Neuronal stem cell (in vitro differentiated cells): ENCODE measurements around the gene E2F3.

Experiments used
- DNase-seq: peaks from one replicate; pipeline ENCODE4 v3.0.0-alpha.2; 2013; ENCODE audit warnings: low spot score
- H2AFZ ChIP-seq: one replicate; pipeline ENCODE4 v1.6.1; 2013; ENCODE audit warnings: mild to moderate bottlenecking, low read length, inconsistent platforms
- H2AK5ac ChIP-seq: 2 replicates; pipeline ENCODE4 v1.6.1; 2013; ENCODE audit warnings: low read depth, mild to moderate bottlenecking, inconsistent platforms, low read length, moderate library complexity, mixed read lengths
- H2BK120ac ChIP-seq: 2 replicates; pipeline ENCODE4 v1.6.1; 2013; ENCODE audit warnings: low read depth, mild to moderate bottlenecking, inconsistent platforms, low read length, moderate library complexity, mixed read lengths
- H2BK12ac ChIP-seq: one replicate; pipeline ENCODE4 v1.6.1; 2013; ENCODE audit warnings: low read length, inconsistent platforms
- H2BK15ac ChIP-seq: 2 replicates; pipeline ENCODE4 v1.6.1; 2013; ENCODE audit warnings: mild to moderate bottlenecking, low read length, inconsistent platforms, mixed read lengths
- H2BK5ac ChIP-seq: one replicate; pipeline ENCODE4 v1.6.1; 2013; ENCODE audit warnings: inconsistent platforms, mild to moderate bottlenecking, low read length, moderate library complexity
- H3K14ac ChIP-seq: one replicate; pipeline ENCODE4 v1.6.1; 2013; ENCODE audit warnings: low read length, inconsistent platforms
- H3K18ac ChIP-seq: 2 replicates; pipeline ENCODE4 v1.6.1; 2013; ENCODE audit warnings: low read length, inconsistent platforms
- H3K23ac ChIP-seq: 2 replicates; pipeline ENCODE4 v1.6.1; 2013; ENCODE audit warnings: low read depth, mild to moderate bottlenecking, mixed read lengths, low read length, inconsistent platforms; ENCODE audit not compliant: poor library complexity
- H3K27ac ChIP-seq: replicated peaks from 3 replicates; pipeline ENCODE4 v1.5.1; 2013; ENCODE audit warnings: low read length, inconsistent platforms
- H3K27me3 ChIP-seq, 3 experiments: 2 replicates each; pipeline ENCODE4 v1.6.1; 2013; ENCODE audit warnings: low read length in 3 of 3, mild to moderate bottlenecking in 2 of 3, inconsistent platforms in 1 of 3, low read depth in 1 of 3, mixed read lengths in 1 of 3, moderate library complexity in 1 of 3; ENCODE audit not compliant: control insufficient read depth in 3 of 3, insufficient read depth in 3 of 3
- H3K36me3 ChIP-seq, 2 donors: replicated peaks in 1 of 2; 2 replicates each; pipeline ENCODE4 v1.6.1; 2013; ENCODE audit warnings: low read length in 2 of 2; ENCODE audit not compliant: control insufficient read depth in 2 of 2, insufficient read depth in 2 of 2
- H3K4ac ChIP-seq: 2 replicates; pipeline ENCODE4 v1.6.1; 2013; ENCODE audit warnings: inconsistent platforms, mild to moderate bottlenecking, low read length, moderate library complexity
- H3K4me1 ChIP-seq, 2 donors: 1 replicate in 1 of 2; 2 replicates in 1 of 2; pipeline ENCODE4 v1.6.1; 2013; ENCODE audit warnings: low read length in 2 of 2, low read depth in 1 of 2; ENCODE audit not compliant: control insufficient read depth in 2 of 2, insufficient read depth in 1 of 2
- H3K4me2 ChIP-seq: one replicate; pipeline ENCODE4 v1.6.1; 2013; ENCODE audit warnings: mild to moderate bottlenecking, low read length, inconsistent platforms; ENCODE audit not compliant: insufficient read depth, poor library complexity, severe bottlenecking
- H3K4me3 ChIP-seq, 2 donors: 2 replicates each; pipeline ENCODE4 v1.5.1; 2013; ENCODE audit warnings: low read length in 2 of 2, mild to moderate bottlenecking in 2 of 2, inconsistent platforms in 1 of 2, moderate library complexity in 1 of 2
- H3K79me1 ChIP-seq: one replicate; pipeline ENCODE4 v1.6.1; 2013; ENCODE audit warnings: low read depth, mild to moderate bottlenecking, inconsistent platforms, low read length, moderate library complexity
- H3K9ac ChIP-seq: one replicate; pipeline ENCODE4 v1.6.1; 2013; ENCODE audit warnings: mild to moderate bottlenecking, low read depth, low read length, inconsistent platforms; ENCODE audit not compliant: poor library complexity
- H3K9me3 ChIP-seq, 2 donors: replicated peaks in 1 of 2; 2 replicates each; pipeline versions ENCODE3 to v1.6.1; 2013; ENCODE audit warnings: low read length in 2 of 2, mild to moderate bottlenecking in 2 of 2, inconsistent platforms in 1 of 2, low read depth in 1 of 2, mixed read lengths in 1 of 2, moderate library complexity in 1 of 2; ENCODE audit not compliant: control insufficient read depth in 2 of 2, insufficient read depth in 1 of 2
- H4K8ac ChIP-seq: one replicate; pipeline ENCODE4 v1.6.1; 2013; ENCODE audit warnings: low read depth, mild to moderate bottlenecking, inconsistent platforms, low read length, moderate library complexity
- H4K91ac ChIP-seq: one replicate; pipeline ENCODE4 v1.6.1; 2013; ENCODE audit warnings: low read length, low read depth, mild to moderate bottlenecking, inconsistent platforms; ENCODE audit not compliant: poor library complexity
- WGBS, 2 donors: extraction: QIAGEN DNeasy Blood & Tissue Kit; methylation state at CpG; one replicate each; pipeline ENCODE4 v1.1.7; 2013; ENCODE audit warnings: missing lambda C conversion rate in 2 of 2, mixed read lengths in 1 of 2; ENCODE audit not compliant: insufficient read length in 2 of 2, insufficient replicate concordance in 1 of 2; ENCODE audit errors: extremely low coverage in 2 of 2; 5-methylcytosine and 5-hydroxymethylcytosine counted together

E2F3 gene

DNA sequence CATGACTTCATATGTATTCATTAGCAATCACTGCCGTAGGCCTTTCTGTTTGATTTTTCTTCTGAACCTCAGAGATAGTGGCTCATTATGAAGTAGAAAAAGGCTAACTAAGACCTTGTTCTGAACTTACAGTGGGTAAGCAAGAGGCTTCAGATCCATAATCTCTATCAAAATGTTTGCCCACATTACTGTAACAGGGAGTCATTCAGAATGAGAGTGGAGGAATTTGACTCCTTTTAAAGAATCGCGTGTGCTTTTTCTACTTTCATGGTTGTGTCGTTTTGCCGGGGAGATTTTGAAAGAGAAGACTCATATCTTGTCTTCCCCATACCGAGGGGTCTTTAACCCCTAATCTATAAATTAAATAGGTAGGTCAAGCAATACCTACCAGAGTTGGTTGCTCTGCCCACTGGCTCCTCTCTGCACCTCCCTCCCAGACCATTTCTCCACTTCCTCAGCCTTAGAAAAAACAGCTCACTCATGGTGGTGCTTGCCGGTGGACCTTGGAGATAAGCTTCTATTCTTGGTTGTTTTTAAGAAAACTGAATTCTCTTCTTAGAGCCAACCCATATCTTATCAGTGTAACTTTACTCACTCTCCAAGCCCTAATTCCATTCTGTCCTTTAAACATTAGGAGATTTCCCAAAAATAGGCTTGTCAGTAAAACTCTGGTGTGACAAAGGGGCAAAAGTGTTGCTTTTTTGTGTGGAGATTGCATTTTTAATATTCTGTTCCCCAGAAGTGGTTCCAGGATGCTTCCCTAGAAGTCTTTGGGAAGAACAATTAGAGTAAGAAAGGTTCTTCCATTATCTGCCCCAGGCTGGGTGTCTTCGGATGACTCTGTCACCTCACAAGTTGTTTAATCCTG, 56.6 kb downstream of the E2F3 start:
- H3K27ac ChIP-seq: no peak overlapping the region
- peaks cover 0 to 77% of the 10 kb centered on the region in 2 donors for H3K36me3 ChIP-seq
- WGBS, 2 donors: no CpG with 5 or more reads among the region's 8 CpGs
- peaks cover 1% of the 10 kb centered on the region for H3K79me1 ChIP-seq
- no peak overlapping the region for H2AFZ ChIP-seq
- H3K4me2 ChIP-seq: no peak overlapping the region
- no peak overlapping the region for H4K91ac ChIP-seq
- H2BK12ac ChIP-seq: no peak overlapping the region
- H3K9ac ChIP-seq: no peak overlapping the region
- no peak overlapping the region for H3K14ac ChIP-seq
- no peak for DNase-seq
- no peaks in the 10 kb centered on the region for H3K4me1 ChIP-seq
- H4K8ac ChIP-seq: no peak overlapping the region
- H2BK120ac ChIP-seq: no peak overlapping the region
- H2BK5ac ChIP-seq: no peak overlapping the region
- no peak overlapping the region for H3K23ac ChIP-seq
- H3K4me3 ChIP-seq: no peak overlapping the region
- no peaks in the 10 kb centered on the region for H3K27me3 ChIP-seq
- peaks cover 0 to 4% of the 10 kb centered on the region in 2 donors for H3K9me3 ChIP-seq
- H3K4ac ChIP-seq: no peak overlapping the region
- no peak overlapping the region for H2AK5ac ChIP-seq
- no peak overlapping the region for H3K18ac ChIP-seq
- H2BK15ac ChIP-seq: no peak overlapping the region

DNA sequence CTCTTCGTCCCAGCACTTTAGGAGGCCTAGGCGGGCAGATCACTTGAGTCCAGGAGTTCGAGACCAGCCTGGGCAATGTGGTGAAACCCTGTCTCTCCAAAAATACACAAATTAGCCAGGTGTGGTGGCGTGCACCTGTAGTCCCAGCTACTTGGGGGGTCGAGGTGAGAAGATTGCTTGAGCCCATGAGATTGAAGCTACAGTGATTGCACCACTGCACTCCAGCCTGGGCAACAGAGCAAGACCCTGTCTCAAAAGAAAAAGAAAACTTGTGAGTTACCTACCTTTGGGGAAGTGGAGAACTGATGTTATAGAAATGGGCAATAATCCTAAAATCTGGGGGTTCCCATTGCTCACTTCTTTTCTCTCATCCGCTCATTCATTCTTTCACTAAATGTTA, 58.0 kb downstream of the E2F3 start:
- Histone ChIP-seq H3K4me1 (no peaks in the 10 kb centered on the region), H3K23ac (no peak overlapping the region), H2BK15ac (no peak overlapping the region), H3K4me3 (no peak overlapping the region), H4K91ac (no peak overlapping the region), H4K8ac (no peak overlapping the region), H3K4me2 (no peak overlapping the region), H2BK120ac (no peak overlapping the region), H3K79me1 (peaks cover 8% of the 10 kb centered on the region), H2BK5ac (no peak overlapping the region), H3K27me3 (no peaks in the 10 kb centered on the region), H3K27ac (no peak overlapping the region), H2BK12ac (no peak overlapping the region), H3K4ac (no peak overlapping the region), H3K14ac (no peak overlapping the region), H2AFZ (no peak overlapping the region), H2AK5ac (no peak overlapping the region), H3K18ac (no peak overlapping the region), H3K9me3 (peaks cover 0 to 4% of the 10 kb centered on the region in 2 donors), H3K36me3 (peaks cover 3 to 75% of the 10 kb centered on the region in 2 donors), H3K9ac (no peak overlapping the region)
- no peak for DNase-seq
- no CpG with 5 or more reads among the region's 6 CpGs for WGBS, 2 donors

DNA sequence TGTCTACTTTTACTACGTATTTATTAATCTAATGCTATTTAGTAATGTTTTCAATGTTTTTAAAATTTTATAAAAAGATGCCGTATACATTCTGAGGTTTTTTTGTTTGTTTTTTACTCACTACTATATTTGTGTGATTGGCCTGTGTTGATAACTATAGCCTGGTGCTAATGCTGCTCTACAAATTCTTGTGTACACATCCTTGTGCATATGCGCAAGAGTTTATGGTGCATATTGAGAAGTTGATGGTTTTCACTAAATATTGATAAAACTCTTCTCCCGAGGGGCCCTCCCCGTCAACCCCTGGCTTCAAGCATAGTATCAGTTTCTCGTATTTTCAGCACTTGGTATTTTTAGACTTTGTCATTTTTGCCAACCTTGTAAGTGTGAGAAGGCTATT, 59.9 kb downstream of the E2F3 start:
- no peak overlapping the region for H2AK5ac ChIP-seq
- no peak overlapping the region for H3K9ac ChIP-seq
- no peak overlapping the region for H3K14ac ChIP-seq
- H3K18ac ChIP-seq: no peak overlapping the region
- H4K8ac ChIP-seq: no peak overlapping the region
- no CpG with 5 or more reads among the region's 6 CpGs for WGBS, 2 donors
- no peak overlapping the region for H3K4me3 ChIP-seq
- H3K27ac ChIP-seq: no peak overlapping the region
- H4K91ac ChIP-seq: no peak overlapping the region
- no peaks in the 10 kb centered on the region for H3K4me1 ChIP-seq
- no peak overlapping the region for H2AFZ ChIP-seq
- H2BK15ac ChIP-seq: no peak overlapping the region
- no peak overlapping the region for H2BK120ac ChIP-seq
- peaks cover 8% of the 10 kb centered on the region for H3K79me1 ChIP-seq
- no peak overlapping the region for H3K4ac ChIP-seq
- H3K27me3 ChIP-seq: no peaks in the 10 kb centered on the region
- no peak overlapping the region for H3K4me2 ChIP-seq
- peaks cover 3 to 70% of the 10 kb centered on the region in 2 donors for H3K36me3 ChIP-seq
- no peak overlapping the region for H2BK5ac ChIP-seq
- H3K9me3 ChIP-seq: peaks cover 0 to 4% of the 10 kb centered on the region in 2 donors
- no peak overlapping the region for H3K23ac ChIP-seq
- H2BK12ac ChIP-seq: no peak overlapping the region
- DNase-seq: no peak

GRCh38 chr6:20463396-20463795, 61.7 kb downstream of the E2F3 start:
- Histone ChIP-seq H3K14ac (no peak overlapping the region), H3K4me3 (no peak overlapping the region), H2BK15ac (no peak overlapping the region), H2BK120ac (no peak overlapping the region), H3K23ac (no peak overlapping the region), H3K9ac (no peak overlapping the region), H3K79me1 (peaks cover 8% of the 10 kb centered on the region), H4K91ac (no peak overlapping the region), H3K27me3 (no peaks in the 10 kb centered on the region), H3K36me3 (peaks cover 7 to 67% of the 10 kb centered on the region in 2 donors), H2AK5ac (no peak overlapping the region), H3K4ac (no peak overlapping the region), H3K4me1 (no peaks in the 10 kb centered on the region), H3K18ac (no peak overlapping the region), H2AFZ (no peak overlapping the region), H2BK12ac (no peak overlapping the region), H4K8ac (no peak overlapping the region), H3K4me2 (no peak overlapping the region), H3K9me3 (peaks cover 0 to 4% of the 10 kb centered on the region in 2 donors), H3K27ac (no peak overlapping the region), H2BK5ac (no peak overlapping the region)
- no CpG with 5 or more reads among the region's 5 CpGs for WGBS, 2 donors
- DNase-seq: no peak
